UCSD-AML1 (cell line): ENCODE data around the gene PPP2R3A.

Experiments
- DNase-seq: peaks from one replicate; lab custom pipeline; 2025; ENCODE audit not compliant: unreplicated experiment; lab: John Stamatoyannopoulos, UW

PPP2R3A gene

DNA sequence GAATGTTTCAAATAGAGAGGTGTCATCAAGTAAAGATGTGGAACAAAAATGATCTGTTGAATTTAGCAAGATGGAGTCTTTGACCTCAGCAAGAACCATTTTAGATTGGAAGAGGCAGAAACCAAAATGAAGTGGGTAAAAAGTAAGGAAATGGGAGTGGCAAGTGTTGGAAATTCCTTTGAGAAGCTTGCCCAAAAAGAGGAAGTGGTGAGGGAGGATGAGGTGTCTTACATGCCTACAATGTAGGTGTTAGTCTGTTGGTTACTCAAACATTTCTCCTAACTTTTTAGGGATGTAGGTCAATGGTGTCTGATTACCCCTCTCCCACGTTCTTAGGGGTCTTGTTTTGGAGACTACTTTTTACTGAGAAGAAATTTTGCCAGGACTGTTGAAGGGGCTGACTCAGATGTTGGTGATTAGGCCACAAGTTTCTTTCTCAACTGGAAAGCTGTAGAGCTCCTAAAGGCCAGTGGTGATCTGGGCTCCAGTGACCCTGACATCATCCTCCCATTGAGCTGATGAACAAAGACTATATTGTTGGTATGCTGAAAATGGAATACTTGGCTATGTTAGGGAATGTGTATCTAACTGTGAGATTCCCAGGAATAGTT lies 5.1 kb downstream of the PPP2R3A start:
- DNase-seq: no peak

DNA sequence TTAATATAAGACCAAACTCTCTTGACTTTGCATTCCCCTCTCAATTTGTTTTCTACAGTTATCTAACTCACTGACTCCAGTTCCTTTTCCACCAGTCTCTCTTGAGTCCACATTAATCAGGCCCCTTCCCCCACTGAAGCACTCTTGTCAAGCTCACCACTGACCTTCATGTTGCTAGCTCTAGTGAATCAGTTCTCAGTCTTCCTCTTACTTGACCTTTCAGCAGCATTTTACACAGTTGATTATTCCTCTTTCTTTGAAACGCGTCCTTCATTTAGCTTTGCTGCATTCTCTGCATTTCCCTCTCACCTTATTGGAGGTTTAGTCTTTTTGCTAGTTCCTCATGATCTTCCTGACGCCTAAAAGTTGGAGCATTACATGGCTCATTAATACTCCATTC lies 8.3 kb downstream of the PPP2R3A start:
- DNase-seq: no peak

DNA sequence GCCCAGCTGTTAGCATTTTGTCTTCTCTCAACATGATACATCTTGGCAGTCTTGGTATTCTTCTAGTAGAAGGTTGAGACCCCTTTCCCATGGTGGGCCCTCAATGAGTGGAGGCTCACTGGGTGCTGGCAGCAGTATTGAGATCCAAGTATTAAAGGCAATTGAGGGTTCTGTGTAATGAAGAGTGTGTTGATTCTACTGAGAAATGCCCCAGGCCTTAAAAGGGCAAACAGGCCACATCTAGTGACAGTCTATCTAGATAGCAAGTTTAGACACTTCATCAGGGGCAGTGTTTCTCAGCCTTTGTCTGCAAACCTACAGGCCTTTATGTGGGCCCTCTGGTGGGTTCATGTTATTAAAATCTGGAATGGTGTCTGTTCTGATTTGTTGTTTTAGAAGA lies 9.5 kb downstream of the PPP2R3A start:
- no peak for DNase-seq

DNA sequence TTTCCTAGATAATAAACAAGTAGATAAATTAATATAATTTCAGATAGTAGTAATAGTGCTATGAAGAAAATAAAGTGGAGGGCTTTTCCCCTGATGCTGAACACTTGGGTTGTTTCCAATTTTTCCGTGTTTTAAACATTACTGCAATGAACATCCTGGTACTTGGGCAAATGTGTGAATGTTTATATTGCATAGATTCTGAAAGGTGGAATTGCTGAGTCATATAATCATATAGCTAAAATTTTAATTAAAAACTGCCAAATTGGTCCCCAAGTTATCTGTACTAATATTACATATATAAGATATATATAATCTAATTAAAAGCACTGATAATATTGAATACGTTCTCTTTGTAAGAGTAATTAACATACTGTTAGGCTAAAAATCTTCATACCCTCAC lies 10.0 kb downstream of the PPP2R3A start:
- no peak for DNase-seq

DNA sequence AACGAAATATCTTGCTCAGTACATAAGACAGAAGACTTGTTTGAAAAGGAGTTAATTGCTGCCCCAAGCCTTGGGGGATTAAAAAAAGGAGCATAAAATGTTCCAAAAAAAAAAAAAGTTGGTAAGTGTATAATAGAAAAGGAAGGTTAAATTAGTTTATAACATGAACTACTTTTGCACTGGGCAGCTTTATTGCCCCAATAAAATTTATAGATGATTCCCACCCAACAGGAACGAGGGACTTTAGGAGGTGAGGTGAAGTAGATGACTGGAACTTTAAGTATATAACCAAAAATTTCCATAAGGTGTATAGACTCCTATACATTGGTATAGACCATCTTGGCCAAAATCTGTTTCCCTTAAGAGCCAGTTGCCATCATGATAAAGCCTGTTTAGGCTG lies 14.8 kb downstream of the PPP2R3A start:
- no peak for DNase-seq

DNA sequence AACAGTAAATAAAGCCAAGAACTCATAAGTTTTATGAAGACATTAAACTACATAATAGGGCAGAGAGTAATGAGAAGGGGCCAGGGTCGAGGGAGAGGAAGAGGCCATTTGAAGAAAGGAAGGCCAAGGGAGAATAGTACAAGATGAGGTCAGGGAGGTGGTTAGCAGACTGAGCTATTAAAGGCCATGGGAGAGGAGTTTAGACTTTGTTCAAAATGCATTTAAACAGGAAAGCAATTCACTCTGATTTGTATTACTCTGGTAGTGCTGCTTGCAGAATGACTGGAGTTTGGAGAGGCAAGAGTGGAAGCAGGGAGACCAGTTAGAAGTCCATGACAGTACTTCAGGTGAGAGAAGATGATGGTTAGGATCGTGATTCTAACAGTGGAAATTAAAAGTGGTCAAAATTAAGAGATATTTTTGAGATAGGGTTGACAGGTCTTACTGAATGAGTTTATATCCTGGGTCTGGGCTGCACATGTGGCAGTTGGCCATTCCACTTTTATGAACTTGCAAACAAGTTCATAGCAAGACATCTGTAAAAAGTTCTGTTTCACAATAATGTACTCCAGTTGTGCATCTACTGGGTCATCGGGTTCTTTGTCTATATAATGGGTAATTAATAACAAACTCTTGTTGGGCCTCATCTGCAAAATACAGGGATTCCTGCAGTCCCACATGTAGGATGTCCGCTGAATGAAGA lies 16.3 kb downstream of the PPP2R3A start:
- no peak for DNase-seq

DNA sequence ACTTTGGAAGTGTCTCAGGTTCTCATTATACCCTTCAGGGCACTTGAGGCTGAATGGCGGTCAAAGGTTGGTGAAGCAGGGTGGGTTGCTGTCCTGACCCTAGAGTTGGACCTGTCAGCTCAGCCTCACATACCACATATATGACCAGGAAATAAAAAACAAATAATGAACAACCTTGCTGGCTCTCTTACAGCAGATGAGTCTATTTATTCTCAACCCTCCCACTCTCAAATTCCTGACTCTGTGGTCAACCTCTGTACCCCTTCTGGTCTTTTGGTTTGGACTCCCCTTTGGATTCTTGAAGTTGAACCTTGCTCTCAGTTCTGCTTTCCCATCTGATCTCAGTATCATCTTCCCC lies 16.9 kb downstream of the PPP2R3A start:
- no peak for DNase-seq

DNA sequence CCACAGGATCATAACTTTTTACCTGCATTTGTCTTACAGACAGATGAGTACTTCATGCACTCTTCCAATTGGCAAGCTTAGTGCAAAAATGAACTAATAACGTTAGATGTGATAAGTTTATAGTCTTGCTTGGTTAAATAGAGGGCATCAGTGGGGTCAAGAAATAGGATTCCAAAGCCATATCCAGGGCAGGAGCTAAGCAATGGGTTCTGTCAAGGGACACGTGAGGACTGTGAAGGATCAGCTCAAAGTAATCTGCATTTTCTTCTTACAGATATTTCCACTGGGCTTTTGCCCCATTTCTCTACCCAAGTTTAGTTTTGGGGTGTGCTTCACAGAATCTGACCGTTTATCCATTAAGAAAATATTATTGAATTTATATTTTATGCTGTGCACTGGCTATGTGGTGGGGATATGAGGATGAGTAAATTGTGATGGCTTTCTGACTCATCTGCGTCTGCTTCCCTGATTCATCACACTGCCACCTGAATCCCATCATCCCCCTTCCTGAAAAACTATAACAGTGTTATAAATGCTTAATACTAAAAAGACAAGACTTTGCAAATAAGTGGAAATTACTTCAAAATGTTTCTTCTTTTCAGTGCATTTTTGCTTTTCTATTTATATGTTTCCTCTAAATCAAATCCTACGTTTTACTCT lies 17.5 kb downstream of the PPP2R3A start:
- no peak for DNase-seq

DNA sequence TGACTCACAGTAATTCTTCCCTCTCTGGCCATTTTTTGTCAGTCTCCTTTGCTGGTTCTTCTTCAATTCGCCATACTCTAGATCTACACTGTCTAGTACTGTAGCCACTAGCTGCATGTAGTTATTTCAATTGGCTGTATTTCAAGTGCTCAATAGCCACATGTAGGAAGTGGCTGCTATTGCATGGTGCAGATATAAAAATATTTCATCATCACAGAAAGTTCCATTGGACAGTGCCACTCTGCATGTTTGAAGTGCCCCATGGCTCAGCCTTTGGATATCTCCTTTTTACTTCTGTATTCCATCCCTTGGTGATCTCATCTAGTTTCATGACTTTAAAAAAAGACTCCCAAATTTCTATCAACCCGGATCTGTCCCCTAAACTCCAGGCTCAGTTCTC lies 22.1 kb downstream of the PPP2R3A start:
- no peak for DNase-seq

DNA sequence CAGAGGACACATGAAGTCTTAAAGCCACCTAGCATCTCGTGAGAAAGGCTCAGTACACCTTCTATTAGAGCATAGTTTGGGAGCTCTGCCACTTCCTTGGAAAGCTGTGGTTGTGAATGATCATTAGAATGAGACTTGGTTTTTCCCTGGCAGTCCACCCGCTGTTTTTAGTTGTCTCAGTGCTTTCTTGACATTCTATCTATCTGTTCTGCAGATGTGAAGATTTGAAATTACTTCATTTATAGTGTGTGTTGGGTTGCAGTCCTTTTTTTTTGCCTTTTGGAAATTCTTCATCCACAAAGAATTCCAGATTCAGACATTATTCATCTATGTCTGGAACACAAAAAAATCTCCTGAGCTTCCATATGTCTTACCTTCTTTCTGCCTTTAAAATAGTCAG lies 23.7 kb downstream of the PPP2R3A start:
- no peak for DNase-seq

DNA sequence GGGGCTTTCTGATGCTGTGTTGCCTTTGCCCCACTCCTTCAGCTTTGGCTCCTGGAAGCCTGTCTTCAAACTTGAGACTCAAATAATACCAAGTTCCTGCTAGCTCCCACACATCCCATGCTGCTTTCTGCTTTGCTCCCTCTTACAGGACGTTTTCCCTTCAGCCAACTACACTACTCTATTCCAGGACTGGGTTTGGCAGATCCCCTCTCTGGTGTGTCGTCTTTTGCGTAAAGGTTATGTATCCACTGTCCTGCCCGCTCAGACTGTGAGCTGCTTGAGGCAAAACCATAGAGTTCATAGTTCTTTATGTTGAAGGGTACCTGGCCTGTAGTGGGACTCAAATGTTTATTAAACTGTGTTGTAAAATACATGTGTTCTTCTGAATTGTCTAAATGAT lies 25.4 kb downstream of the PPP2R3A start:
- no peak for DNase-seq

DNA sequence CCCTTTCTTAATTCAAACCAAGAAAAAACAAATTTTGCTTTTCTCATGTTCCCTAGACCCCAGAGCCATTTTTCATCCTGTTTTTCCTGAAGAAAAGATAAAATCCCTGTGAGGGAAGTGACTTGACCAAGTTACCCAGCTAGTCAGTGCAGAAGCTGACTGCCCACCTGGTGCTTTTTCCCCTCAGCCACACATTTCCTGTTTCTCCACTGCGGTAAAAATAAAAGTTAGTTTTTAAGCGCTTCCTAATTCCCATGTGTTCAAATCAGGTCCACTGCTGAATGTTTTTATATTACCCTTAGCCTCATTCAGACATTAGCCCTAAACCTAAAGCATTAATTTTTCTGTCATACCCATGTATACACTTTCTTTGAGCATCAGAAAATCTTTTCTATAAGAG lies 26.1 kb downstream of the PPP2R3A start:
- no peak for DNase-seq

DNA sequence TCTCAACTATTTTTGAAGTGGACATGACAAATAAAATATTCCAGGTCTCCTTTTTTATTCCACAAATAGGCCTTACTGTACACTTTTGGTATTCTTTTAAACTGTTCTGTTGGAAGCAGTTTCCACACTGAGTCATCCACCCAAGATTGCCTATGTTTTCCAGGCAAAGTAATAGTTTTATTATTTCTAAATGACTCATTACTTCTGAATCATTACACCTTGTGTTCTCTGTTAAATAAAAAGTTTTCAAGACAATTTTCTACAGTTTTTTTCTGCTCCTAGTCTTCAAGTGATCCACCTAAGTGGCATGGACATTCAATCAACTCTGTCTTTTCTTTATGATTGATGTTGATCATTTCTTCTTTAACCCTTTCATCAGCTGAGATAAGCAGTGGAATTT lies 26.5 kb downstream of the PPP2R3A start:
- DNase-seq: no peak

DNA sequence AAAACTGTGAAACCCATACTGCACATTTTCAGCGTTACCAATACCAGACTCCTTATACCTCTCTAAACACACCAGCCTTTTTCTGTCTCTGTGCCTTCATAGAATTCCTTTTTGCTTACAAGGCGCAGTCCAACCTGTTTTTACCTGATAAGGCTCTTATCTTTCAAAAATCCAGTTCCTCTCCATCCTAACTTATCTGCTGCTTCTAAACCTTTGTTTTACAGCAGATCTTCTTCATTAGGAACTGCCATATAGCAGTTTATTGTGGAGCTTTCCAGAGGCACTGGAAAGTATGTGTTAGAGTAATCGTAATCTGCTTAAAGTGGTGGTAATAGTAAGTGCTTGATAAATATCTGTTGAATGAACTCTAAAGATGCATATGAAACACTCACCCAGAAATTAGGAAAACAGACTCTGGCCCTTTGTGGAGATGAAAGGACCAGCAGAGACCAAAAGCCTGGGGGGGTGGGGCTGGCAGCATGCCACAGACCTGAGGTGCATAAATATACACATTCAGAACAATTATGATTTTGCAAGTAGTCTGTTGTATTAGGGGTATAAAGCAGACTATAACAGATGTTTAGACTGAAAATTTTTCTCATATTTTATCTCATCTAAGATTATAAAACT lies 29.3 kb downstream of the PPP2R3A start:
- no peak for DNase-seq

DNA sequence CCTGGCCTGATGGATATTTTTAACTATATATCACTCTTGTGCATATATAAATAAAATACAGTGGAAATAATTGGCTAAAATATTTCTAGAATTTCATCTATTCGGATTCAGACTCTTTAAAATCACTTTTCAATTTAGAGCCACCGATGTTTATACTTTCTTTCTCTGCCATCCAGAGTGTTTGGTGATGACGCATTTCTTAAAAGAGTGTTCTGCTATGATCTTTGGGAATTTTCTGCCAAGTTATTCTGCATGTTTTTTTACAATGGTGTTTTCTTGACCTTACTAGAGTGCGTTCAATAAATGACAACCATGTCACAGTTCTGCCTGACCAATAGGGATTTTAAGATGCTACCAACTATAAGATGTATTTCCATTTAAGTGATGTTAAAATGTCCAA lies 30.2 kb downstream of the PPP2R3A start:
- DNase-seq: no peak

DNA sequence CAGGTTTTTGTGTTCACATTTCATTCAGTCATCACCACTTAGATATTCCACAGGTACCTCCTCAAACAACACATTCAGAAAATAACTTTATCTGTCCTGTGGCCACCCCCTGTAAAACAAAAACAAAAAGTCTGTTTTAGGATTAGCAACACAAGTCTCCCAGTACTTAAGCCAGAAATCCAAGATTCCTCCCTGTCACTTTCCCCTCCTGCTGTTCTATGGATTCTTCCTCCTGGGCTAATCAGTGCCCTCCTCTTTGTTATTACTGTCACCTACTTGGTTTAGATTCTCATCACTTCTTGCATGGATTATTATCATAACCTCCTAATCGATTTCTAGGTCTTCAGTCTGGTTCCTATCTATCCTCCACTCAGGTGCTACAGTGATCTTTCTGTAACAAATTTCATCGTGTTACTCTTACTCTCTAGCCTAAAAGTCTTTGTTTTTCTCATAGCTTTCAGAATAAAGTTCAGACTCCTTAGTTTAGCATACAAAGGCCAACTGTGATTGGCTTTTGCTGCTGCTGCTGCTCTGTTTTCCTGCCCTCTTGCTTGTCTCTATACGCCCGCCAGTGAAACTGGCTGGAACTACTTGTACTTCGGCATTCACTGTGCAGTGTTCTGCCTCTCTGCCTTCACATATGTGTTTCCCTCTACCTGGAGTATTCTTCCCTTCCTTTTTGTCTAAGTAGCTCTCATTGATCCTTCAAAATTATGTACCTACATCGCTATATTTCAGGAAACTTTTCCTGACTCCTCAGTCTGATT lies 32.2 kb downstream of the PPP2R3A start:
- DNase-seq: no peak

DNA sequence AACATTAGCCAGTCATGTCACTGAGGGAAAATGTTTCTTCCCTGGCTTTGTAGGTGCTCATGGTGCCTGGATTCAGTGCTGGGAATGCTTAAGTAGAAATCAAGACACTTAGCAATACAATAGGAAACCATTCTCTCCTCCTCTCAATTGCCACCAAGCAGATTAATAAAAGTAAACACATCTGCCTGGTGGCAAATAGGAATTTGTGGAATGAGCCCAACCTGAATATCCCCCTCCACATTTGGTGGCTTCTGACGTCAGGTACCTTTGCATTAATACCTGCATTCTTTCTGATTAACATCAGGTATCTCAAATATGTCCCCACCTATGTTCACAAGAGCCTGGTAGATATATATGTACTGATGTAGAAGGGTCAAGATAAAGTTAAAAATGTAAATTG lies 42.7 kb downstream of the PPP2R3A start:
- no peak for DNase-seq

DNA sequence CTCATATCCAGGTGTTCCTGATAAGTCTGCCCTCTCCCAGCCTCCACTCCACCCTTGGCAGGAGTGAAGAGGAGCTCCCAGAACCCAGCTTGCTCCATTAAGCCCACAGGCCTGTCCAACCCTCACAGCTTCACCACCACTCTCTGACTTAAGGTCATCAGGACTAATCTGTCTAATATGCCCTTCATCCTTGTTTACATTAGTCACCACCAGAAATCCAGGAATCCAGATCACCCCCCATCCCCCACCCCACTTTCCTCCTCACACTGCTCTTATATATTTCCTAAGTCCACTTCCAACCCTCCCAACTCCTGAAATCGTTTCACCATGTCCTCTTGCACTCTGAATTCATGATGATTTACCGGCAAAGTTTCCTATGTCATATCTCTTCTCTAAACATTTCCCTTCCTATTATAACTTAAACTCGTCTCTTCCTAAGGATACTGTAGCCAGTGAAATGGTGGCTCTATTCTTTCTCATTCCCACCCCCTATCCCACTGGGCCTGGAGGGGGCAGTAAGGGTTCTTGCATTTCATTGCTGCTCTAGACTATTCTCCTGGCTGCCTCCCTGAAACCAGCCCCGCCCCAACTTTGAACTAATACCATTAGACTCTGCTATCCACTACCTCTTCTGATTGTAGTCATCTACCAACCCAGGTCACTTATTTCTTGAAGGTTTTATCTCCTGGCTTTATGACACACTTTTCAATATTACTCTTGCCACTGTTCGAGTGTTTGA lies 43.4 kb downstream of the PPP2R3A start:
- DNase-seq: no peak

DNA sequence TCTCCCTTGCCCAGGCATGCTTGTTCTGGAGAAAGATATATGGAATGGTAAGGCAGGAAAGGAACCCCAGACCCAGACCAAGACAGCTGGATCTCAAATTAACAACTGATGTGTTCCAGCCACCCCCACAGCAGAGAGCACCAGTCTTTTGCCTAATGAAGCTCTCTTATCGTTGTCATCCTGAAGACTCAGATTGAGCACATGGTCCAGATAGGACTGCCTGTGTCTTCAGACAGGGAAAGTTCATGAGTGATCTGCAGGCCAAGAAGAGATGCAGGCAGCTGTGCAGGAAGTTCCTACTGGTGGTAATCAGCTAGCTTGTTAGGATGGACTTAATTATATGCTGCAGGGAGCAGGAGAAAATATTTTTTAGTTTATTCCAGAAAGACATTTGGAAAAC lies 53.3 kb downstream of the PPP2R3A start:
- no peak for DNase-seq

DNA sequence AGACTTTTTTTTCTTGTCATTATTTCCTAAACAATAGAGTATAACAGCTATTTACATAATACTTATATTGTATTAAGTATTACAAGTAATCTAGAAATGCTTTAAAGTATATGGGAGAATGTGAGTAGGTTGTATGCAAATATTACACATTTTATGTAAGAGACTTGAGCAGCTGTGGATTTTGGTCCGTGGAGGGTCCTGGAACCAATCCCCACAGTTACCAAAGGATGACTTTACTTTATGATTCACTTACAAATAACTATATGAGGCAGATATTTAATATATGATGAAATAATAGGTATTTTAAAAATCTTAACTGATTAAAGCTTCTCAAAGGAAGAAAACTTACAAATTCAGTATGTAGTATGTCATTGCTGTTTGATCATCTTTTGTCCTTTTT lies 56.3 kb downstream of the PPP2R3A start:
- no peak for DNase-seq
